ENCODE data around the gene PLEKHH2.

PLEKHH2 gene

DNA sequence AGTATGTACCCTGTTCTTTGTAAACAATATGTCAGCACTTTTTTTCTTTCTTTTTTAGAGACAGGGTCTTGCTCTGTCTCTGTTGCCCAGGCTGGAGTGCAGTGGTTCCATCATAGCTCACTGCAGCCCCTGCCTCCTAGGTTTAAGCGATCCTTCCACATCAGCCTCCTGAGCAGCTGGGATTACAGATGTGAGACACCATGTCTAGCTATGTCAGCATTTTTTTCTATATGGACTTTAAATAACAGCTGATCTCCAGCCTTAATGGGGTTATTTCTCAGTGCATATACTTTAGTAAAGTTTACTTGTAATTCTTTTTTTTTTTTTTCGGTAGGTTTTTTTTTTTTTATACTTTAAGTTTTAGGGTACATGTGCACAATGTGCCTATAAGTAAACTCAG, 174.9 kb downstream of the PLEKHH2 start:
- no peak for DNase-seq (ENCODE audit: low read depth in 2 of 2)

GRCh38 chr2:43812947-43813346, 175.9 kb downstream of the PLEKHH2 start:
- no peak for DNase-seq (ENCODE audit: low read depth in 2 of 2)

DNA sequence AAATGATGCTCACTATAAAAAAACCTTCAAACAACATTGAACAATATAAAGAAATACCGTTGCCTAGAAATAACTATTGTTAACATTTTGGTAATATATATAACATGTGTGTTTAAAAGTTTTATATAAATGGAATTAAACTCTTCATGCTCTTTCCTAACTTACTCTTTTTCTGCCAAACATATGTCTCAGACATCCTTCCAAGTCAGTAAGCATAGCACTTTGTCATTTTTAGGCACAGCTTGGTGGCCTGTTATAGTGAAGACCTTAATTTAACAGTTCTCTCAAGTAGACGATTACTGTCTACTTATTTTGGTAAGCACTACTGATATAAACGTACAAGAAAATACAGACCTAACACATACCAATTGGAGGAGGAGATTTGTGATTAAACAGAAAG, 177.7 kb downstream of the PLEKHH2 start:
- no peak for DNase-seq (ENCODE audit: low read depth in 2 of 2)

Data from stimulated activated CD4-positive, alpha-beta T cell treated with anti-CD3 and anti-CD28 coated beads, Interleukin-15, amount 100 ng/mL, for 48 hours (primary cell).